ENCODE data around the gene FAM25G.

DNA sequence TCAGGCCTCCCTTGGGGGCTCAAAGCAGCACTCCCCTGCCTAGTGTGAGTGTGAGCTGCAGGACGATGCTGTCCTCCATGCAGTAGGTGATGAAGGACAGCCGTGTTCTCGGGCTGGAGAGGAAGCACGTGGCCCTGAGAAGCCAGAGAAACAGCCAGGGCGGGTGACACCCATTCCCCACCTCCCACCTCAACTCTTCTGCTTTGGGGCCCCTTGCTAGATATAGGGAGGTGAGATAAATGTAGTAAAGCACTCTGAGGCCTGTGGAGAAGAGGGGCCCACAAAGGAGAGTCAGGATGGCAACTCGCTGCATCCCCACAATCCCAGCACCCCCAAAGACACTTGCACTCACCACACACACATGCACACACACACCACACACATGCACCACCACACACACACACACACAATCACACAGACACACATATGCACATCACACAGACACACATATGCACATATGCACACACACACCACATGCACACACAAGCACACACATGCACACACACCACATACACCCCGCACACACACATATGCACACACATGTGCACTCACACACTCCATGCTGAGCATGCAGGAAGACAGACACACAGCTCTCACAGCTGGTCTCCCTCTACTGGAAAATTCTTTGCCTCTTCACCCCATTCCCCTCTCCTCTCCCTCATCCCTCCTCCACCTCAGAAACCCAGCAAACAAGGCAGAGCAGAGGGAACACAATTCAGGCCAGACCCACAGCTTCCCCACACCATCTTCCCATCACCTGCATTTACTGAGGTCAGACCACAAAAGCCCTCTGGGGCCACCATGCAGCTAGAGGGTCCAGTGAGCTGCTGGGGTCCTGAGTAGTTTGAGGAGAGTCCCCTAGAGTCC lies 38.1 kb downstream of the FAM25G start:
- TF ChIP-seq POLR2A (IDR thresholded peaks at IDR 0.05; ENCODE audit: low read depth, low read length) = no peak
- TF ChIP-seq POLR2AphosphoS5 (IDR thresholded peaks at IDR 0.05; ENCODE audit: low read depth, low read length) = no peak
- TF ChIP-seq TAF1 (IDR thresholded peaks at IDR 0.05; ENCODE audit: borderline replicate concordance, low read depth, low read length) = no peak
